Esophagus (tissue), 2 donors: Measurements from ENCODE around the gene FBXW8. TPM values are rescaled to one million over a fixed set of nuclear protein-coding genes. Genes with fewer than 3 reads are reported as not detected.

ENCODE experiments used
- H3K27ac ChIP-seq, 2 donors: one replicate each; pipeline ENCODE4 v1.5.1; 2013; ENCODE audit warnings: low read depth in 2 of 2, mild to moderate bottlenecking in 2 of 2, inconsistent platforms in 1 of 2, low read length in 1 of 2, moderate library complexity in 1 of 2
- H3K27me3 ChIP-seq, 2 donors: one replicate each; pipeline ENCODE4 v1.6.1; 2013; ENCODE audit warnings: low read length in 2 of 2, control low read depth in 1 of 2, mild to moderate bottlenecking in 1 of 2; ENCODE audit not compliant: insufficient read depth in 2 of 2, control insufficient read depth in 1 of 2
- H3K36me3 ChIP-seq, 2 donors: one replicate each; pipeline ENCODE4 v1.6.1; 2013; ENCODE audit warnings: low read length in 1 of 2; ENCODE audit not compliant: control insufficient read depth in 2 of 2, insufficient read depth in 2 of 2
- H3K4me1 ChIP-seq, 2 donors: one replicate each; pipeline ENCODE4 v1.6.1; 2013; ENCODE audit warnings: low read length in 1 of 2; ENCODE audit not compliant: control insufficient read depth in 2 of 2, insufficient read depth in 2 of 2
- H3K4me3 ChIP-seq, 2 donors: one replicate each; pipeline ENCODE4 v1.5.1; 2013; ENCODE audit warnings: low read length in 2 of 2, mild to moderate bottlenecking in 2 of 2, low read depth in 1 of 2, moderate library complexity in 1 of 2
- H3K9me3 ChIP-seq, 2 donors: one replicate each; pipeline ENCODE4 v1.6.1; 2013; ENCODE audit warnings: mild to moderate bottlenecking in 2 of 2, low read depth in 1 of 2, low read length in 1 of 2, moderate library complexity in 1 of 2; ENCODE audit not compliant: control insufficient read depth in 2 of 2, insufficient read depth in 1 of 2
- WGBS, 2 donors: extraction: QIAGEN DNeasy Blood & Tissue Kit; methylation state at CpG; one replicate each; pipeline ENCODE4 v1.1.7; 2013; 5-methylcytosine and 5-hydroxymethylcytosine counted together
- polyA plus RNA-seq, 2 donors: library from polyadenylated mRNA; stranded (reverse); fragments of 200-250 nt; gene quantifications; one replicate each; pipeline ENCODE4 v1.2.3, GENCODE V29; 2013
- donor health status: healthy with polysubstance abuse.
- donor health status: Bipolar disorder and iron deficiency.

Gene FBXW8
- polyA plus RNA-seq, 2 donors: 2.7 to 3.7 TPM

DNA sequence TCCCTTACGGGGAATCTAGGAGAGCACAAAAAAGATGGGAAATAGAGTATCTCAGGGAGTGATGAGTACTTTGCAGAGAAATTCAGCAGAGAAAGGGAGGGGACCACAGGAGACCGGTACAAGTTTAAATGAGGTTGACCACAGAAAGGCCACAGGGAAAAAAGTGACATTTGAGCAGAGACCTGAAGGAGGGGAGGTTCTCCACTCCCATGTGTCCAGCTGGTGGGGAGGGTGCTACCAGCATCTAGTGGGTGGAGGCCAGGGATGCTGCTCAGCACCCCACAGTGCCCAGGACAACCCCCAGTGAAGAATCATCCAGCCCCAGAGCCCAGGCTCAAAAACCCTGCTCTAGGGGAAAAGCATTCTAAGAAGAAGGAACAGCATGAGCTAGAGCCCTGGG is 153.8 kb downstream of the FBXW8 start:
- Histone ChIP-seq H3K27me3 (no peaks in the 10 kb centered on the region), H3K36me3 (no peaks in the 10 kb centered on the region), H3K27ac (no peak overlapping the region), H3K4me1 (peaks cover 3 to 9% of the 10 kb centered on the region in 2 donors), H3K4me3 (no peak overlapping the region), H3K9me3 (no peaks in the 10 kb centered on the region)
- 82% methylated on average over 2 of the region's 2 CpGs for WGBS, 2 donors

DNA sequence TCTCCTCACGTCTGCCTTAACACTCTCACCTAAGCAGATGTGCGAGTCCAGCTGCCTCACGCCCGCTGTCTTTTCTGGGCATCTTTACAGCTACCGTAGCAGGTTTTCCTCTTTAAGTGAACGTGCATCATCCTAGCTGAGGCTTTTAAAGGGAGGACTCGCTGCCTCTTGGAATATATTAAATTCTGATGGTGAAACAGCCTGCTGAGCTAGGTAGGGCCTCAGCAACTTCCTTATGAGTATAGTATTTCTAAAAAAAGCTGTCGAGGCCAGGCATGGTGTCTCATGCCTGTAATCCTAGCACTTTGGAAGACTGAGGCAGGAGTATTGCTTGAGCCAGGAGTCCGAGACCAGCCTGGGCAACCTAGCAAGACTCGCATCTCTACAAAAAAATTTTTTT is 156.3 kb downstream of the FBXW8 start:
- H3K4me3 ChIP-seq: no peak overlapping the region
- no peak overlapping the region for H3K27ac ChIP-seq
- peaks cover 0 to 4% of the 10 kb centered on the region in 2 donors for H3K4me1 ChIP-seq
- H3K9me3 ChIP-seq: no peaks in the 10 kb centered on the region
- H3K36me3 ChIP-seq: no peaks in the 10 kb centered on the region
- 84 to 87% methylated on average over 10 of the region's 10 CpGs for WGBS, 2 donors
- no peaks in the 10 kb centered on the region for H3K27me3 ChIP-seq

DNA sequence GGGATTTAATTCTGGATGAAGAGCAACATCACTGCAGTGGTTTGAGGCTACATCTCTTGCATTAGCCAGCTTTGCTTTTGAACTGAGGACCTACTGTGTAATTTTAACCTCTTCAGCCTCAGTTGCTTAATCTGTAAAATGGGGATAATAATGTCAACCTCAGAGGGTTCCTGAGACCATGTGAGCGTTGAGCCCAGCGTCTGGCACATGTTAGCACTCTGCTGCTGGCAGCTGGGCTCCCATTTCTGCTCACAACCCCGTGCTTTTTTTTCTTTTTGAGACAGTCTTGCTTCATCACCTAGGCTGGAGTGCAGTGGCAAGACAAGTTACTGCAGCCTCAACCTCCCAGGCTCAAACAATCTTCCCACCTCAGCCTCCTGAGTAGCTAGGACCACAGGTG is 156.9 kb downstream of the FBXW8 start:
- Histone ChIP-seq H3K9me3 (no peaks in the 10 kb centered on the region), H3K27me3 (no peaks in the 10 kb centered on the region), H3K27ac (no peak overlapping the region), H3K4me1 (peaks cover 0 to 4% of the 10 kb centered on the region in 2 donors), H3K4me3 (no peak overlapping the region), H3K36me3 (no peaks in the 10 kb centered on the region)
- WGBS, 2 donors: 82 to 84% methylated on average over 3 of the region's 3 CpGs

DNA sequence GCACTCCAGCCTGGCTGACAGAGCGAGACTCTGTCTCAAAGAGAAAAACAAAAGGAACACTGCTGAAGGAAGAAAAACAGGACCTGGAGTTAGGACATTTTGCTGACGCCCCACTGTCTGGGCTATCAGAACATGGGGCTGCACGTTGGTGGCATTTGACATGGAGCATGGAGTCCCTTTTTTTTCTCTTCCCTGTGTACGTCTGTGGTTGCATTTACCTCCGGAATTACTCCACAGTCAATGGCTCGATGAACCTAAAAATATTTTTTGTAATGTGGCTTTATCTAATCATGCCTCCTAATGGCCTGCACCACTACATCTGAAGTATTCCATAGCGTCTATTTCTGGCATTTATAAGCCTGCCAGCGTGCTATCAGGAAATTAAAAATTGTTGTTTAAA is 157.7 kb downstream of the FBXW8 start:
- Histone ChIP-seq H3K27me3 (no peaks in the 10 kb centered on the region), H3K4me1 (no peaks in the 10 kb centered on the region), H3K9me3 (no peaks in the 10 kb centered on the region), H3K27ac (no peak overlapping the region), H3K36me3 (no peaks in the 10 kb centered on the region), H3K4me3 (no peak overlapping the region)
- WGBS, 2 donors: 90 to 91% methylated on average over 8 of the region's 8 CpGs

DNA sequence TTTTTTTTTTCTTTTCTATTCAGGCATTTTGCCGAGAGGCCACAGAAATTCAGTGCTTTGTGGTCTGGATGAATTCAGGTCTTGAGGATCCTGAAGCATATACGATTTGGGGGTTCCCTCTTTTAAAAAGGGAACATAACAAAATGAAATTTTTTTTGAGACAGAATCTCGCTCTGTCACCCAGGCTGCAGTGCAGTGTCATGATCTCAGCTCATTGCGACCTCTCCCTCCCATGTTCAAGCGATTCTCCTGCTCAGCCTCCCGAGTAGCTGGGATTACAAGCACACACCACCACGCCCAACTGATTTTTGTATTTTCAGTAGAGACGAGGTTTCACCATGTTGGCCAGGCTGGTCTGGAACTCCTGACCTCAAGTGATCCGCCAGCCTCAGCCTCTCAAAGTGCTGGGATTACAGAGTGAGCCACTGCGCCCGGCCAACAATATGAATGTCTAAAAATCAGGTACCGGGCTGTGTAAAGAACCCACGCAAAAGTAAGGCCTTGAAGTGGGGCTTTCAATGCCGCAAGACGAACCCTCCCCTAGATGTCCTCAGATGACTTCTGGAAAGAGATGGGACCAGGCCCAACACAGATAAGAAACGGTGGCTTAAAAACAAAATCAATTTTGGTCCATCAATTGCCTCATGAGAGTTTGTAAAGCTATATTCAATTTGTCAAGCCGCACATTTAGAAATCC is 158.5 kb downstream of the FBXW8 start:
- WGBS, 2 donors: 82 to 86% methylated on average over 17 of the region's 17 CpGs
- H3K27me3 ChIP-seq: no peaks in the 10 kb centered on the region
- no peaks in the 10 kb centered on the region for H3K4me1 ChIP-seq
- H3K27ac ChIP-seq: no peak overlapping the region
- no peaks in the 10 kb centered on the region for H3K9me3 ChIP-seq
- H3K4me3 ChIP-seq: no peak overlapping the region
- no peaks in the 10 kb centered on the region for H3K36me3 ChIP-seq

DNA sequence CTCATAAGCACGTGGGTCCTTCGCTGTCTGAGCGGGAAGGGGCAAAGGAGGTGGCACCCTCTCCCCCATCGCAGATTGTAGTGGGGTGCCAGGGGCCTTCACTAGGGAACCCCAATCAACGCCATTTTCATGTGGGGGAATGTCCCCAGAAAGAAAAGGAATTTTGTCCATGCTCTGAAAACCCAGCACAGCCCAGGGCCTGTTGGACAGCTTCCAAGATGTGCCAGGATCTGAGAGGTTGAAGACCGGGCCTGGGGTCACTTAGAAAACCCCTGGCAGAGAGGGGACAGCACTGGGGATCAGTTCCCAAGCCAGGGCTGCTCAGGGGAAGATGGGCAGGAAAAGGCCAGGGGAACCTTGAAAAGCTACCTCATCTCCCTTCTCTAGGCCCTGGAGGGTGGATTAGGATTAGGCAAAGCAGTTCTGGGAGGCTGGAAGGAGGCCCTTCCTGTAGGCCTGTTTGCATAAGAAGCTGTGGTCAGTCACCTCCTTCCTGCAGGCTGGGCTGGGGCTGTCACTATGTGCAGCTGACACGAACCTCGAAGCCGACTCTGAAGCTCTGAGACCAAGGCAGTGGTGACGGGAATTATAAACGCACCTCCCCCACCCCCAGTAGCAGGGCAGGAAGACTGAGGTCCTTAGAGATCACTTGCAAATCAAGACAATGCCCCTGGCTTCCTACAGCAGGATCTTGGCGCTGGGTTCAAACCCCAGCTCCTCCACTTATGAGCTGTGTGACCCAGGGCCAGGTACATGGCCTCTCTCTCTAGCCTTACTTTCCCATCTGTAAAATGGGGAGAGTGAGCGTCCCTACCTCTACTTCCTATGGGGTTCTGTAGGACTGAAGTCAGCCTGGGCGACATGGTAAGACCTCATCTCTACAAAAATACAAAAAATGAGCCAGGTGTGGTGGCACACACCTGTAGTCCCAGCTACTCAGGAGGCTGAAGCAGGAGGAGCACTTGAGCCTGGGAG is 159.5 kb downstream of the FBXW8 start:
- 72 to 78% methylated on average over 14 of the region's 14 CpGs for WGBS, 2 donors
- Histone ChIP-seq H3K9me3 (no peaks in the 10 kb centered on the region), H3K27me3 (no peaks in the 10 kb centered on the region), H3K4me1 (no peaks in the 10 kb centered on the region), H3K36me3 (no peaks in the 10 kb centered on the region), H3K4me3 (no peak overlapping the region), H3K27ac (no peak overlapping the region)

DNA sequence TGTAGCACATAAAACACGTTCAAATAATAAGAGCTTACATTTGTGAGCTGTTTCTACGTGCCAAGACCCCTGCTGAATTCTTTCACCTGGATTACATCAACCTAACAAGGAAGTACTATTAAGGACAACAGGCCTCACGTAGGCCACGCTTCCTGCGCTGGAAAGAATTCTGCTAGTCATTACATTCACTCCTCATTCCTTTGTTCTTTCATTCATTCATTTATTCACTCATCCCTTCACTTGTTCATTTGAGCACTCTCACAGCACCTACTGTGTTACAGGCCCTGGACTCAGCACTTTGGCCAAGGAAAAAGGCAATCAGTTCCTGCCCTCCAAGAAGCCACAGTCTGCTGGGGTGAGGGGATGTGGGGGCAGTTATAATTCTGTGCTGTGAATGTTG is 160.3 kb downstream of the FBXW8 start:
- Histone ChIP-seq H3K9me3 (no peaks in the 10 kb centered on the region), H3K27ac (no peak overlapping the region), H3K4me1 (no peaks in the 10 kb centered on the region), H3K27me3 (no peaks in the 10 kb centered on the region), H3K36me3 (no peaks in the 10 kb centered on the region), H3K4me3 (no peak overlapping the region)
- 74 to 82% methylated on average over 5 of the region's 5 CpGs for WGBS, 2 donors

DNA sequence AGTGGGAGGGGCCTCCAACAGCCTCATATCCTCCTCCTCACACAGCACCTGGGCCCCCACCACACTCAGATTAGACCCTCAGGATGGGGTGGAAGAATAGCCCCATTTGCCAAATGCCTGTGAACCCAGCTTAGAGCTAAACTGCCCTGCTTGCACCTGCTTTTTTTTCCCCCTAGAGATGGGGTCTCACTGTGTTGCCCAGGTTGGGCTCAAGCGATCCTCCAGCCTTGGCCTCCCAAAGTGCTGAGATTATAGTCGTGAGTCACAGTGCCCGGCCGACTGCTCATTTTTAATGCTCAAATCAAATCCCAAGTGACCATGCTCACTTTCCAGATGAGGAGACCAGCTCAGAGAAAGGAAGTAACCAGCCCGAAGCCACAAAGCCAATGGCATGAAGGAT is 161.4 kb downstream of the FBXW8 start:
- Histone ChIP-seq H3K9me3 (no peaks in the 10 kb centered on the region), H3K36me3 (no peaks in the 10 kb centered on the region), H3K27ac (no peak overlapping the region), H3K4me3 (no peak overlapping the region), H3K4me1 (no peaks in the 10 kb centered on the region), H3K27me3 (no peaks in the 10 kb centered on the region)
- 91 to 95% methylated on average over 5 of the region's 5 CpGs for WGBS, 2 donors

DNA sequence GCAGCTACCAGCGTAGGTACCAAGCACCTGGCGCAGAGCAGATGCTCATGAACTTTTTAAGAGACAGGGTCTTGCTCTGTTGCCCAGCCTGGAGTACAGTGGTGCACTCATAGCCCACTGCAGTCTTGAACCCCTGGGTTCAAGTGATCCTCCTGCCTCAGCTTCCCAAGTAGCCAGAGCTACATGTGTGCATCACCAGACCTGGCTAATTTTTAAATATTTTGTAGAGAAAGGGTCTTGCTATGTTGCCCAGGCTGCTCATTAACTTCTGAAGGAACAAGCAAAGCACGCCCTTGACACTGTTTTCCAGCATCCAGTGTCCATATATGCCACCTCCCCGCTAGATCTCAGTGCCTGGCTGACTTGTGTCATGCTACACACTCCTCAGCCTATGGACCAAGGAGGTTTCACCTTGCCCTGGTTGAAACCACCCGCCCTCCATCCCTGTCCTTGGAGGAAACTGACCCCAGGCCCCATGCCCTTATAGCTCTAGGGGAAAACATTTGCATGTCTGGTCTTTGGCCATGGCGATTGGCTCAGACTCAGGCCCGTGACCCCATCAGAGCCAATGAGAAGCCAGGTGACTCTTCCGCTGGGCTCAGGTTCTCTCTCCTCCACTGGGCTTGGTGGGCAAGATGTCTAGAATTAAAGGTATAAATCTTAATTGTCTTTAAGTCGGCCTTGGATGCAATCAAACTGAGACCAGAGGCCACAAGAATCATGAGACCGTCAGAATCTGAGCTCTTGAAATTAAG is 162.2 kb downstream of the FBXW8 start:
- Histone ChIP-seq H3K4me1 (no peaks in the 10 kb centered on the region), H3K27me3 (no peaks in the 10 kb centered on the region), H3K9me3 (no peaks in the 10 kb centered on the region), H3K4me3 (no peak overlapping the region), H3K27ac (no peak overlapping the region), H3K36me3 (no peaks in the 10 kb centered on the region)
- whole genome bisulfite sequencing, 2 donors: 85 to 86% methylated on average over 10 of the region's 10 CpGs
